GM21528 (cell line): ENCODE results near the gene CNGB1.
"Not testable (repeated sequence)": the region's sequence is repeated elsewhere in the genome, so short reads cannot be mapped to it uniquely, and the experiment has no call there.

Experiments
- ATAC-seq: cut with Tn5 transposase; IDR thresholded peaks from one replicate; pipeline ENCODE4 v1.9.1; 2021; ENCODE audit warnings: mild to moderate bottlenecking, moderate library complexity; ENCODE audit not compliant: unreplicated experiment, low FRiP score

The CNGB1 gene

DNA sequence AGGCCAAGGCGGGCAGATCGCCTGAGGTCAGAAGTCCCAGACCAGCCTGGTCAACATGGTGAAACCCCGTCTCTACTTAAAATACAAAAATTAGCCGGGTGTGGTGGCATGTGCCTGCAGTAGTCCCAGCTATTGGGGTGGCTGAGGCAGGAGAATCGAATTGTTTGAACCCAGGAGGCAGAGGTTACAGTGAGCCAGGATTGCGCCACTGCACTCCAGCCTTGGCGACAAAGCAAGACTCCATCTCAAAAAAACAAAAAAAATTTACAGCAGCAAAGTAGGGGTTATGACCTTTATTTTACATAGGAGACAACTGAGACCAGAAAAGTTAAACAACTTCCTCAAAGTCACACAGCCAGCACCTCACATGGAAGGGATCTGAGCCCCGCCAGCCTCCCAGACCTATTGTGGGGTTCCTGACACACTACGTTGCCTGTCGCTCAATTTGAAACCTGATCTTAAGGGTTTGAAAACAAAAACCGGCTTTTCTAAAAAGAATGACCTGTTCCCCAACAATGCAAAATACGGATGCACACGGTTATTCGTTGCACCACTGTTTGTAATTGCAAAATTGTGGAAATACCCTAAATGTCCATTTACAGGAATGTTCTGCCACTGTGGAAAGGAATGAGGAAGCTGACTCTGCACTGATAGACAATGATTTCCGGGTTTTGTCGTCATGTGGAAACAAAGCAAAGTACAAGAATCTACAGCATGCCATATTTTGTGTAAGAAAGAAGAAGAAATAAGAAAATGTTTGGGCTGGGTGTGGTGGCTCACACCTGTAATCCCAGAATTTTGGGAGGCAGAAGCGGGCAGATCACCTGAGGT, 77.2 kb downstream of the CNGB1 start:
- no peak for ATAC-seq

DNA sequence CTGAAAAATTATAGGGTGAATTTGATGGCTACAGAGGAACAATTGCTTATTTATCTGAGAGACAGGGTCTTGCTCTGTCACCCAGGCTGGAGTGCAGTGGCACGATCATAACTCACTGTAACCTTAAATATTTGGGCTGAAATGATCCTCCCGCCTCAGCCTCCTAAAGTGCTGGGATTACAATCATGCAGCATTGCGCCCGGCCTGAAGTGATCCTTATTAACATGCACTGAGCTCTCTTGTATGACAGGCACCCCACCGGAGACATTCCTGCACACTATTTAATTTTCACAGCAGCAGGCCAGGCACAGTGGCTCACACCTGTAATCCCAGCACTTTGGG, 77.7 kb downstream of the CNGB1 start:
- ATAC-seq = no peak

DNA sequence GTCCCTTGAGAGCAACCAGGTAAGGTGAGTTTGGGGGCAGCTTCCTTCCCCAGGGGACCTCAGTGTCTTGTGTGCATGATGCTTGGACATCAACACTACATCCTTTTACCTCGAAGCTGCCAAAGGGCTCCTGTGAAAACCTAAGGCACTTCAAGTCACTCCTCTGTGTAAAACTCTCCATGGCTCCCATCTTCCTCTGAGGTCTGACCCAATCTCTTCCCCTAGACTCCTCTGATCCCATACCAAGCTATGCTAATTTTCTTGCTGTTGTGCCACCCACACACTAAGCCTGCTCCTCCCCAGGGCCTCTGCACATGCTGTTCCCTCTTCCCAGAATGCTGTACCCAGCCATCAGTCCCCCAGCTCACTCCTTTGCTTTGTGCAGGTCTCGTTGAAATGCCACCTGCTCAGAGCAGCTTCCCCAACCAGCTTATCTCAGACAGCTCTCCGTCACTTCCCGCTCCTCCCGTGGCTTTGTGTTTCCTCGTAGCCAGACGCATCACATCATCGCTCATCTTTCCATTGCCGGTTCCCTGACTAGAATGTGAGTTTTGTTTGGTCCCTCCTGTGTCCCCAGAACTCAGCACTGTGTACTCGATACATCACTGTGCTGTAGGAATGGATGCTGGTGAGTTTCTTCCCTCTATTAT, 78.4 kb downstream of the CNGB1 start:
- ATAC-seq = no peak

DNA sequence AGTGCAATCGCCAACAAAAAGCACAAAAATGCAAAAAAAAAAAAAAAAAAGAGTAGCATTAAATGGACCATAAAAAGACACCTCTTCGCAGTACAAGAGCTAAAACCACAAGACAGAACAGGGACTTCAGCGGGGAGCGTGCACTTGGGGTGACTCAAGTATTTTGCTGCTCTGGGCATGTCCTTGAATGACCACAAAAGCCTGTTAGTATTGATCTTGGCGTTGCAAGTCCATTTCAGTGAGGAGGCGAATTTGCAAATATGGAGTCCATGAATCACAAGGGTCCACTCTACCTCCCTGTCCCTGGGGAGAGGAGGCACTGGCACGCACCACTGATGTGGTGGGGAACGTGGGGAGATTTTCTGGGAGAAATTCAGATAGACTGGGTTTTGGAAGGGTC, 78.9 kb downstream of the CNGB1 start:
- no peak for ATAC-seq

DNA sequence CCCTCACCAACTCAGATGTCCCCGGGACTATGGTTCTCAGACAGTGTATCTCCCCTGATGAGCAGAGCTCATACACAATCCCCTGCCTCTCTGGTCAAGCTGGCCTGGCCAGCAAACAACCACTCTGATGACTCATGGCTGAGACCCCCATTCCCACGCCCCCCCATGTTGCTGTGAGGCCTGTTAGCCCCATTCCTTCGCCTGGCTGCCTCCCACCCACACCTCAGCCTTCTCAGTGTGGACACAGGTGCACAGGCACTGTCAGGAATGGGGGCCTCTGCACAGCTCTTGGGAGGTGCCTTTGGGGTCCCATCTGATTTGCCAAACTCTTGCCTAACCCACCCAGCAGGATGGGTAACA, 80.2 kb downstream of the CNGB1 start:
- no peak for ATAC-seq

DNA sequence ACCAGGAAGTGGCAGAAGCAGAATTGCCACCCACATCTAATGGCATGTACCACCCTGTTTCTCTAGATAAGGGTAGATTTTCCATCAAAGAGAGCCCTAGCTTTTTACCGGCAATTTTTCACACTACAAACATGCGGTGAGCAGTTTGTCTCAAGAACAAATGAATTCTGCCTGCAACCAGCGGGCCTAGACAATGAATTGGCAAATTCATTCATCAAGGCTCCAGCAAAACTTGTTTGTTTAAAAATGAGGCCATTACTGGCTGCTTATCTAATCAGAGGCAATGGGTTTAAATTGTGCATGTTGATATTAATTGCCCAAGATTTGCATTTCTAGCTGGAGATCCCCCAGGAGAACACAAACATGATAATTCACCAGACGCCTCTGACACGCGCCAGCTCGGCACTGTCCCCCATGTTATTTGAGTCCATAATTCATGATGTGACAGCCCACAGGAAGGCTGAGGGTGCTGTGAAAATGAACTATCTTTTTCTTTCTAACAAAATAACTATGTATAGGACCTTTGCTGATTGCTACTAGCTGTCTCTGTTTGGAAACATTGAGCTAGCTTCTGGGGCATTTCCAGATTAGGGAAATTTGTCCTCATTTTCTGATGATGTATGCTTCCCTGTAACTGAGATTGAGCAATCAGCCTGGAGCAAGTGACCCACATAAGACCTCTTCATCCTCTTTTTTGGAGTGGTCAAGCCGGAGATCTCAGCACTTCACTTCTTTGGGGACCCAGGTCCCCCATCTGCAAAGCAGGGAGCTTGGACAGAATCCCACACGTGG, 80.8 kb downstream of the CNGB1 start:
- ATAC-seq = no peak

DNA sequence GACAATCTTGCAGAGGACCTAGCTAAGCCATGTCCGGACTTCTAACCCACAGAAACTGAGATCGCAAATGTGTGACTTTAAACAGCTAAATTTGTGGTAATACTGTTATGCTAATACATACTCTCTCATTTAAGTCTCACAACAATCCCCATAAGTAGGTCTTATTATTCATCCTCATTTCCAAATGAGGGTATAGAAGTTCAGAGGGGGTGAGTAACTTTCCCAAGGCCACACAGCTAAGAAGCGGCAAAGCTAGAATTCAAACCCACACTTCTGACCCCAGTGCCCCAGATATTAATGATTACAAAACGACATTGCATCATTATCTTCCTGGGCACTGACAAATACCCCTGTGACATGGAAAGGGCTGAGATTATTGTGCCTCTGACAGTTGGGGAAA, 81.4 kb downstream of the CNGB1 start:
- ATAC-seq = no peak

DNA sequence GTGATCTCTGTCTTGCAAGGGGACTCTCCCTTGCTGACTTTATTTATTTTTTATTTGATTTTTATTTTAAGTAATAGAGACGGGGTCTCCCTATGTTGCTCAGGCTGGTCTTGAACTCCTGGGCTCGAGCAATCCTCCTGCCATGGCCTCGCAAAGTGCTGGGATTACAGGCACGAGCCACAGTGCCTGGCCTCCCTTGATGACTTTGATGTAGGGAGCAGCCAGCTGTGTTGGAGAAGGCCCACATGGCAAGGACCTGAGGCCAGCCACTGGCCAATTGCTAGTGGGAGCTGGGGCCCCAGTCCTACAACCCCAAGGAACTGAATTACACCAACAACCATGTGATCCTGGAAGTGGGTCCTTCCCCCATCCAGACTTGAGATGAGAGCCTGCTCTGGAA, 81.8 kb downstream of the CNGB1 start:
- no peak for ATAC-seq

DNA sequence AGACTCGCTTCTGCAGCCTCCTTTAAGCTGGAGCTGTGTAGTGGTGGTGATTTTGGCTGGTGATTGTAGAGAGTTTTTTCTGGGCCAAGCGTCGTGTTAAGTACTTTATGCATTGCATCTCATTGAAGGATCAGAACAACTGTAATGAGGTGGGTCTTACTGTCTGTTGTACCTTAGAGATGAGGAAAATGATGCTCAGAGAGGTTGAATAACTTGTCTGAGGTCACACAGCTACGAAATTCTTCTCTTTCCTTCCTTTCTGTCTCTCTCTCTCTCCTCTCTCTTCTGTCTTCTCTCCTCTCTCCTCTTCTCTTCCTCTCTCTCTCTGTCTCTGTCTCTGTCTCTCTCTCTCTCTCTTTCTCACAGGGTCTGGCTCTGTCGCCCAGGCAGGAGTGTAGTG, 82.8 kb downstream of the CNGB1 start:
- no peak for ATAC-seq

DNA sequence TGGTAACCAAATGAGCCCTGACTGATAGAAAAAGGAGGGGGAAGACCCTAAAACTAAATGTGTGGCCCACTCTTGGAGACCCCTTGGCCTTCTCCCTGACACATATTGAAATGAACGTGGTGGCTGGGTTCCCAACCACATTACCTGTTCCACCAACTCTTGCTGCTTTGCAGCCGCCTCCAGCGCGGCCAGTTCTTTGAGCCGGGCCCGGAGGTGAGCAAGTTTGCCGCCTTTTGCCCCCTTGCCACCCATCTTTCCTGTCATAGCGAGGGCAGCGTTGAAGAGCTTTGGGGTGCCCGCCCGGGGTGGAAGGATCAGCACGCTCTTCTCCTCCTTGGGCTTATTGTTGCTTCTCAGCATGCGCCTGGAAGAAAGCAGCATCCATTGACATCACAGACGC, 83.2 kb downstream of the CNGB1 start:
- ATAC-seq = no peak

DNA sequence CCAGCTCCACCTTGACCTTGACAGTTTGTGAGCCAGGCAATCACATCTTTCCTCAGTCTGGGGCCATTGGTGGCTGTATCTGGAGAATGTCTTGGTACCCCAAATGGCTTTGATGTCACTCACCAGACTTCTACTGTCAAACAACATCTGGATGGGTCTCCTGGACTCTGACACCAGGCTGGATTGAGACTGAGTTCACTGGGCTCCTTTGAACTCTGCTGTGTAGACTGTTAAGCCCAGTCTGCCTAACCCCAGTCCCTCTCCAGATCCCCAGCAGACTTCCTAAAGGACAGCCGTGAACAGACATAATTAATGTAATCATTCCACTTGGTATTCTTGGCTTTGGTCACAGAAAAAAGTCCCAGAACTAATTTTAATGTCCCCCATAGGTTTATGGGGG, 84.5 kb downstream of the CNGB1 start:
- ATAC-seq = no peak

DNA sequence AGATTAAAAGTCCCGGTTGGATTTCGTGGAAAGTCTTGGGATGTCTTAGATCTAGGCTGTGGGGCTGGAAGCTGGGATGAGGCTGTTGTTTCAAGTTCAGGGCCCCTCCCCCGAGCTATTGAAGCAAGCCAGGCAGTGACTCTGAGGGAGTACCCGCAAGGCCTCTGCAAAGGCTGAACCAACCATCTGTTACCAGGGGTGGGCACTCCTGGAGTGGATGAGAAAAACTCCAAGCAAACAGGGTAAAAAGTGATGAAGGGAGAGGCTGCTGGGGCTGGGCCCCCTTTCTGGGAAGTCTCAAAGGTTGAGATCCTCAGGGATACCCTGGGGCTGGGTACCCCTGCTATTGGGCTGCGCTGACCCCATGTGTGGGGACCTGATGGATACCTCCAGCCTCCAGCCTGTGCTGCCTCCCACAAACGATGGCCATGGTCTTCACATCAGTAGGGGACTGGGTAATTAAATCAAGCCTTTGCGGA, 86.2 kb downstream of the CNGB1 start:
- no peak for ATAC-seq

DNA sequence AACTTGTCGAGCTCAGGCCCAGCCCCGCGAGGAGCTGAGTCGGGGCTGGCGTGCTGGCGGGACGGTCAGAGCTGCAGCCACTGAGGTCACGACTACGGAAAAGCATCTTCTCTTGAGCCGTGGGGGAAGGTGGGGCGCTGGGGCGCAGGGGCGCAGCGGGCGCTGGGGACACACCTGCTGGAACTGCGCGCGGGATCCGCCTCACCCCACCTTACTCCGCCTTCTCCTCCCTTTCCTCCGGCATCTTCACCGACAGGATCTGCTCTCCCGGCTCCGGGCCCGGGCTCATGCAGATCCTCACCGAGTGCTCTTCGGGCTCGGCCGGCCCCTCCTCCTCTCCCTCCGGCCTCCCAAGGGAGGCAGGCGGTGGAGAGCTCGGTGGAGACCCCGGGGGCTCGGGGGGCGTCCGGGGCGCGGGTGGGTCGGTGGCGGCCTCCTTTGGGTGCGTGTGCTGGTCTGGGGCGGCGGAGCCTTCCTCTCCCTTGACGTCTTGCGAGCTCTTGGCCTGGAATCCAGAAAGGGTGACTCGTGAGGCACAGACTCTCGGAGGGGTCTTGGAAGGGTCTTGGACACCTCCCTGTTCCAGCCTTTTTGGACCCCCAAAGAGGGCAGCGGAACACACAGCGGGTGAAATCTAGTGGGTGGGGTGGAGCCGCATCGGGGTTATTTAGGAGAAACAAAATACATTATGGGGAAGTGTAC, 86.8 kb downstream of the CNGB1 start:
- ATAC-seq = no peak

DNA sequence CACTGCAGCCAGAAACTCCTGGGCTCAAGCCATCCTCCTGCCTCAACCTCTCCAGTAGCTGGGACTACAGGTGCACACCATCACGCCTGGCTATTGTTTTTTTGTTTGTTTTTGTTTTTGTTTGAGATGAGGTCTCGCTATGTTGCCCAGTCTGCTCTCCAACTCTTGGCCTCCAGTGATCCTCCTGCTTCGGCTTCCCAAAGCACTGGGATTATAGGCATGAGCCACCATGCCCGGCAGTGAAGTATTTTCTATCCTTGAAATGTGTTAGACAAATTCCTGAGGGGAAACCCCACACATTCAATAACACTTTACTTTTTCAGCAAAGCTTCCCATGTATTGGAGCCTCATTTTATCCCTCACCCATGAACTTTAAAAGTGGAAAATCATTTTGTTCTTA, 87.4 kb downstream of the CNGB1 start:
- no peak for ATAC-seq

DNA sequence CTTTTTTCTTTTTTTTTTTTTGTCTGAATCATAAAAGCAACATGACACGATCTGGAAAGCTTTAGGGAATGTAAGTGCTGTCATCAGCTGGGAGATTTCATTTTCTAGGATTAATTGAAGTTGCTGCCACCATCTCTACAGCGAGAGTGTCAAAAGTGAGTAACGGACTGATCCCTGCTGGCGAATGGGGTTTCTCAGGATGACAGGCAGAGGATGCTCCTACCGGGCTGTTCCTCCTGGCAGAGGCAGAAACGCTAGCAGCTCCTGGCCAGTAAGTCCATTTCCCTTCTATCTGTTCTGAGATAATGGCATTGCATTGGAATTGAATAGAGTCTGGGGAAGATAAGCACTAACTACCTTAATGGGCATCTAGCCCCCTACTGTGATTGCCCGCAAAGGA, 88.1 kb downstream of the CNGB1 start:
- ATAC-seq = no peak

DNA sequence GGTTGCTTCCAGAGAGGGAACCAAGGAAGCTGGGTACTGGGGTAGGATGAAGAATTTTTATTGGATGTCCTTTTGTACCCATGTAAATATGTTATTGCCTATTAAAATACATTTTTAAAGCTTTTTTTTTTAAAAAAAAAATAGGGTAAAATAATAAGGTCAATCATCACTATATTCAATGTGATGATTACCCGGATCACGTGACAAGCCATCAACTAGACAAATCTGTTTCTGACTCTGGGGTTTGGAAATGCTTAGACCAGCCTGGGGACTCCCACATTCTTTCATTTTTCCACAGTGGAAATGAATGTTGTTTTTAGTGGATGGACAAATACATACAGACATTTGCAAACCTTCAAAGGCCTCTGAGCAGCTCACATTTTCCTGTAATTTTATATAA, 88.7 kb downstream of the CNGB1 start:
- no peak for ATAC-seq

DNA sequence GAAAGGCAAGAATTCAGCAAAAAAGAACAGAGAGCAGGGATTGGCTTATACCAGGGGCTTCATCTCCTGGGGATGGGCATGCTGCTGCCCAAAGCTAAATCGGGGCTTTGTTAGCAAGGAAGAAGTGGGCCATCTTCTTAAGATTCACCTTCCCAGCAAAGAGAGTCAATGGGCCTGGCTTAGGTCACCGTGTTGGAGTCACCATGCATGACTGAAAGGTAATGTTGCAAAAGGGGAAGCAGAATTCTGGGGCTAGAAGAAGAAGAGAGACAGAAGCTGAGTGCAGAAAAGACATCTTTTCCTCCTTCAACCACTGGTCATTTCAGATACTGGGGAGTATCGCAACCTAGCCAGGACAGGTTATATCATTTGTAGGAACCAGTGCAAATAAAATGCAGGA, 92.3 kb downstream of the CNGB1 start:
- ATAC-seq = no peak

DNA sequence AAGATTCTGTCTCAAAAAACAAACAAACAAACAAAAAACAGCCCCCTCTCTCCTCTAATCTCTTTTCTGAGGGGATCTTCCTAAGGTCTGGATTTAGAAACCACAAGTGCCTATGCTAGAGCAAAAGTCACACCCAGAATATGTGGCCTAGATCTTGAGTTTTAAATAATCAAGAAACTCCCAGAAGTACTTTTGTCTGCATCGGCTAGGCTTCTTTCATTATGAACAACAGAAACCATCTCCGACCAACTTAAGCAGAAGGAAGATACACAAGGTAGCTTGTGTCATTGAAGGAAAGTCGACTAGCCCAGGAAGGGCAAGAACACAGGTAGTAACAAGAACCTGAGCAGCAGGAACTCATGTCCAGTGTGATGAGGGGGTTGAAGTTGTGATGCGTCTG, 94.7 kb downstream of the CNGB1 start:
- ATAC-seq = no peak

DNA sequence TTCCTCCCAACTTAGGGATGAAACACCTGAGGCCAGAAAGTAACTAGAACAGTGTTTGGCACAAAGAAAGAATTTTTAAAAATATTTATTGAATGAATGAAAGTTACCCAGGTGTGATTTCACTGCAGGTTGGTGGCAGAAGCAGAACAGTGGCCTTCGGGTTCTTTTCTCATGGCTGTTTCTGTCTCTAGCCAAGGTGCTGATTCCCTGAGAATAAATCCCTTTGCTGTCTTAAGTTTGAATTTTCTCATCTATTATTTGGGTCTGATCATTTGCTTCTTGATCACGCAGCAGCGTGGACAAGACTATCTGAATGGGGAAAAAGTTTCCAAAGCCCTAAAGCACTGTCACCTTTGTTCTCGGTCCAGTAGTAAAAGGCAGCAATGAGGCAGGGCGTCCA, 95.6 kb downstream of the CNGB1 start:
- ATAC-seq = no peak

DNA sequence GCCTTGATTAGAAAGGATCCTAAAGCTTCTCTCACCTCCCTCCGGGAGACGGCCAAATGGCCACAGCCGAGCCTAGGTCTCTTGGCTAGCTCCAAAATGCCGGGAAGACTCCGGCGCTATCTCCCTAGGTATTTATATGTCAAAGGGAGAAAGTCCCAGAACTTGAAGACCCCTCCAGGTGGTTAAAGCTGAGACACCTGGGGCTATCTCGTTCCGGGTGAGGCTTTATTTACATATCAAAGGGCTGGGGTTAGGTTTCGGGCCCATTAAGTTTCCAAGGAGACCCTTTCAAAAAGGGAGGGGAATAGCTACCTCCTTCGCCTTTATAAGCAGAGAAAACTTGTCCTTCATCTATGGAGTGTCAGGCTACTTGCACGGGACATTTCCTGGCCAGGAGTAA, 97.7 kb downstream of the CNGB1 start:
- ATAC-seq = no peak

DNA sequence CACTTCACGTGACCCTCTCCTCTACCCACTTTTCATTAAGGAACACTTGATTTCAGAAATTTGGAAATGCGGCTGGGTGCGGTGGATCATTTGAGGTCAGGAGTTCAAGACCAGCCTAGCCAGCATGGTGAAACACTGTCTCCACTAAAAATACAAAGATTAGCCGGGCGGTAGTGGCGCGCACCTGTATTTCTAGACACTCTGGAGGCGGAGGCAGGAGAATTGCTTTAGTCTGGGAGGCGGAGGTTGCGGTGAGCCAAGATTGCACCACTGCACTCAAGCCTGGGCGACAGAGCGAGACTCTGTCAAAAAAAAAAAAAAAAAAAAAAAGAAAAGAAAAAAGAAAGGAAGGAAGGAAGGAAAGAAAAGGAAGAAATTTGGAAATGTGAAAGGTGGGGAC, 98.2 kb downstream of the CNGB1 start:
- ATAC-seq = not testable (repeated sequence)
